ENCODE results near the gene SEC23IP.

- TF ChIP-seq CTCF (IDR thresholded peaks at IDR 0.05; ENCODE audit: low read depth, low read length) (no peak), POLR2A (IDR thresholded peaks at IDR 0.05; ENCODE audit: extremely low read depth, insufficient read length) (no peak), MYC (IDR thresholded peaks at IDR 0.05; ENCODE audit: low read depth, low read length) (no peak)
Observed at GRCh38 chr10:119967066-119967465, 74.5 kb downstream of the SEC23IP start.
